Esophagus squamous epithelium (tissue), 4 donors: ENCODE measurements around the gene C1orf141.

ENCODE experiments used
- CTCF ChIP-seq, 6 experiments: fragments of 450-650 bp in 4 of 6; fragments of 200-600 bp in 2 of 6; sonication (generic) in 2 of 6; IDR thresholded peaks; one replicate each; pipeline ENCODE4 v1.5.1; 2016 to 2019; ENCODE audit warnings: antibody characterized with exemption in 6 of 6, mild to moderate bottlenecking in 4 of 6, moderate library complexity in 4 of 6
- POLR2A ChIP-seq, 4 donors: fragments of 450-650 bp; IDR thresholded peaks; one replicate each; pipeline ENCODE4 v1.6.1; 2017; ENCODE audit warnings: antibody characterized with exemption in 4 of 4, mild to moderate bottlenecking in 4 of 4, moderate library complexity in 3 of 4

GRCh38 chr1:67166196-67166595 lies 31.4 kb upstream of the C1orf141 start, which contains the start of gene IL23R:
- no peak for TF ChIP-seq POLR2A (IDR thresholded peaks at IDR 0.05)
- TF ChIP-seq CTCF (IDR thresholded peaks at IDR 0.05), result no peak
